GM19240 (cell line): ENCODE measurements around the gene MRPL41.
"Not testable (repeated sequence)": the region's sequence is repeated elsewhere in the genome, so short reads cannot be mapped to it uniquely, and the experiment has no call there.

Experiments
- DNase-seq: peaks from one replicate; pipeline ENCODE4 v3.0.0; 2011; ENCODE audit warnings: low spot score; ENCODE audit not compliant: insufficient read length

Gene MRPL41

GRCh38 chr9:137552022-137552768, 516 bp downstream of the MRPL41 start:
- peak; percentile 52 for DNase-seq

DNA sequence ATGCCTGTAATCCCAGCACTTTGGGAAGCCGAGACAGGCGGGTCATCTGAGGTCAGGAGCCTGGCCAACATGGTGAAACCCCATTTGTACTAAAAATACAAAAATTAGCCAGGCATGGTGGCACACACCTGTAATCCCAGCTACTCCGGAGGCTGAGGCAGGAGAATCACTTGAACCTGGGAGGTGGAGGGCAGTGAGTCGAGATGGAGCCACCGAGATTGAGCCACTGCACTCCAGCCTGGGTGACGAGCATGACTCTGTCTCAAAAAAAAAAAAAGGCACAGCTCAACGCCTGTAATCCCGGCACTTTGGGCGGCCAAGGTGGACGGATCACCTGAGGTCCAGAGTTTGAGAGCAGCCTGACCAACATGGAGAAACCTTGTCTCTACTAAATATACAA, 2.0 kb downstream of the MRPL41 start:
- DNase-seq: not testable (repeated sequence)

DNA sequence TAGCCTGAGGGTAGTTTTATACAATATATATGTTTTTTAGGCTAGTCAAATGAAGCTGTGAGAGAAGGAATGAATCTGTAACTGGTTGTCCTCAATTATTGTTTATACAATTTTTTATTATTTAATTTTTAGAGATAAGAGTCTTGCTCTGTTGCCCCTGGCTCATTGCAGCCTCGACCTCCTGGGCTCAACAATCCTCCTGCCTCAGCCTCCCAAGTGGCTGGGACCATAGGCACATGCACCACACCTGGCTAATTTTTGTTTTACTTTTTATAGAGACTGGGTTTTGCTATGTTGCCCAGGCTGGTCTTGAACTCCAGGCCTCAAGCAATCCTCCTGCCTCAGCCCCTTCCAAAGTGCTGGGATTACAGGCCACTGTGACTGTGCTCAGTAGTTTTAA, 2.7 kb downstream of the MRPL41 start:
- no peak for DNase-seq

DNA sequence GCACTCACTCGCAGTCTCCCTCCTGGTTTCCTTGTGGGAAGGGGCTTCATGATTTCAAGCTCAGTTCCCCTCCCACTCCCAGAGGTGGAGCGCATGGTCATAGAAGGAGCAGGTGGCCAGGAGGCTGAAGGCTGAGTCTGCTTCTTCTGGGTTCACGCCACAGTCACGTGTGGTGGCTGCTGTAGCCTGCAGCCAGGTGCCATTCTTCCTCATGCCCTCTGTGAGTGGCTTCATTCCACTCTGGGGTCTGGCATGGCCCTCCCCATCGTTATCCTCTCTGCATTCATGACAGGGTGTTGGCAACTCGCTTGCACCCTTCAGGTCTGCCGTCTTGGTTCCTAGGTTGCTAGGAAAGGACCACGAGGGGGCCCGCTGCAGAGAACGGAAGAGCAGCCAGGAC, 3.5 kb downstream of the MRPL41 start:
- no peak for DNase-seq

DNA sequence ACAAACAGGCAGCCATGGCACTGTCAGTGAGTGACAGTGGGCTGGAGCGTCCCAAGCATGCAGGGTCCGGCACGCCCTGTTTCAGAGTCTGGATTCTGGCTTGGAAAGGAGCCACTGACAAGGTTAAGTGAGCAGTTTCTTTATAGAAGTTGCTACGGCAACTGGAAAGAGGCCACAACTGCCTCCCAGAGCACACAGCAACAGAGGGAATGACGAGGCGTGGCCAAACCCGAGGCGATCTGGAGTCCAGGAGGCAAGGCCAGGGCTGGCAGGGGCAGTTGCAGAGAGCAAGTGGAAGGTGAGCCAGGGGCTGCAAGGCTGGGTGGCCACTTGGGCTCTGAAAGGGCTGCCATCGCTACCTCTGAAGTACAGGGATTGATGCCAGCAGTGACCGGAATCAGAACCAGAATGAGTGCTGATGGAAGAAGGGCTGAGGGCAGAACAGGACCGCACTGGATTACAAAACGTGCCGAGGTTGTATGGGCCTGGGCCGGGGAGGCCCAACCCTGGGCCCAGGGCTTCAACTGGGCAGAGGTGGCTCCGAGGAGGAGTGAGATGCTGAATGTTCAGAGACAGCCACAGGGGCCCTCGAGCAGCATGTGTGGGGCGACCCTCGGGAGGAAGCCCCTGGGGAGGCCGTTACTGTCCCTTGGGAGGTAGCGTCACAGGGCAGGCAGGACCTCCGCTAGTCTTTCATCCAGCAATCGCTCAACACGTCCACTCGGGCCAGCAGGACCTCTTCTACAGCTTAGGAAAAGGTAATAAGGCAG, 4.6 kb downstream of the MRPL41 start:
- DNase-seq: no peak

- DNase-seq: no peak
Measured at GRCh38 chr9:137558127-137558526, 6.4 kb downstream of the MRPL41 start.

- no peak for DNase-seq
Measured at GRCh38 chr9:137564134-137564533, 12.5 kb downstream of the MRPL41 start.

DNA sequence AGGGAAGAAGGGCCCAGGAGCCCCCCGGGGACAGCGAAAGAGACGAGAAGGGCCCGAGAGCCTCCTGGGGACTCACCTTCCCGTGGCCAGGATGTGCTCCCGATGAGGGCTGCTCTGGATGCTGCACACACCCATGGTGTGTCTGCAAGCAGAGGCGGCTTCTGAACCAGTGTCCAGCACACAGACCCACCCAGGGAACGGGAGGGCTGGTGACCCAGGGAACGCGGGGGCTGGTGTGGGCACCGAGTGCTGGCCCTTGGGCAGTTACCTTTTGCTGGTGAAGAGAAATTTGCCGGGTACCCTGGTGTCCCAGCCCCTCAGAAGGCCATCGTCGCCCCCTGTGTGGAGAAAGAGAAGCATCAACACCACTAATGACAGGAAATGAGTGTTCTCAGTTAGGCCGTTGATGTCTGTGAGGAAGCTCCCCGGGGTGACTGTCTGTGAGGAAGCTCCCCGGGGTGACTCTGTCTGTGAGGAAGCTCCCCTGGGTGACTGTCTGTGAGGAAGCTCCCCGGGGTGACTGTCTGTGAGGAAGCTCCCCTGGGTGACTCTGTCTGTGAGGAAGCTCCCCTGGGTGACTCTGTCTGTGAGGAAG, 13.2 kb downstream of the MRPL41 start:
- DNase-seq: no peak

DNA sequence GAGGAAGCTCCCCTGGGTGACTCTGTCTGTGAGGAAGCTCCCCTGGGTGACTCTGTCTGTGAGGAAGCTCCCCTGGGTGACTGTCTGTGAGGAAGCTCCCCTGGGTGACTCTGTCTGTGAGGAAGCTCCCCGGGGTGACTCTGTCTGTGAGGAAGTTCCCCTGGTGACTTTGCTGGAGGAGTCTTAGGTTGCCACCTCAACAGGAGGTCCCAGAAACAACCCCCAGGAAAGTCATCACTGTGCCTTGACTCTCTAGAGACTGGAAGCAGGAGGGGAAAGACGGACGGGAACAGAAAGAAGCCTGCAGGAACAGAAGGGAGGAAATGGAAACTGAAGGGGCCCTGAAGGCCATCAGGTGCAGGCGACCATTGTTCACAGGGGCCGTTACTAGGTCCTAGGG, 16.8 kb downstream of the MRPL41 start:
- DNase-seq: not testable (repeated sequence)

DNA sequence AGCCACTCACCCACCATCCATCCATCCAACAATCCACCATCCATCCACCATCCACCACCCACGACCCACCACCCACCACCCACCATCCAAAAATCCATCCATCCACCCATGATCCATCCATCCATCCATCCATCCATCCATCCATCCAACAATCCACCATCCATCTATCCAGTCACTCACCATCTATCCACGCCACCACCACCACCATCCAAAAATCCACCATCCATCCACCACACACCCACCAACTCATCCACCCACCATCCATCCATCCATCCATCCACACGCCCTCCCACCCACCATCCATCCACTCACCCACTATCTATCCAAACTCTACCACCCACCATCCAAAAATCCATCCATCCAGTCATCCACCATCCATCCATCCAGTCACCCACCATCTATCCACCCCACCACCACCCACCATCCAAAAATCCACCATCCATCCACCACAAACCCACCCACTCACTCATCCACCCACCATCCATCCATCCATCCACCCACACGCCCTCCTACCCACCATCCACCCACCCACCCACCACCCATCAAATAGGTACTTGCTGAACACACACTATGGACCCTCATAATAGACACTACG, 18.0 kb downstream of the MRPL41 start:
- no peak for DNase-seq

DNA sequence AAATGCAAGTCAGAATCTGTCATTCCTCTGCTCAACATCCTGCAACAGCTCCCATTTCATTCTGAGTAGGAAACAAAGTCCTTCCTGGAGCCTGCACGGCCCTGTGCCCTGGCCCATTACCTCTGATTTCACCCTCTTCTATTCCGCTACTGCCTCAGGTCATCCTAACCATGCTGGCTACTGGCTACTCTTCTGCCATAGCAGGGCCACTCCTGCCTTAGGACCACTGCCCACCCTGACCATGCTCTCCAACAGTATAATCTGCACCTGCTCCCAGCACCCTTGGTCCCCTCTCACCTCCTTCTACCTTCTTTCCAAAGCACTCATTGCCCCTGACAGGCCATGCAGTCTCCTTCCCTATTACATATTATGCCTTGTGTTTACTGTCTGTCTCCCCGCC, 18.9 kb downstream of the MRPL41 start:
- no peak for DNase-seq

DNA sequence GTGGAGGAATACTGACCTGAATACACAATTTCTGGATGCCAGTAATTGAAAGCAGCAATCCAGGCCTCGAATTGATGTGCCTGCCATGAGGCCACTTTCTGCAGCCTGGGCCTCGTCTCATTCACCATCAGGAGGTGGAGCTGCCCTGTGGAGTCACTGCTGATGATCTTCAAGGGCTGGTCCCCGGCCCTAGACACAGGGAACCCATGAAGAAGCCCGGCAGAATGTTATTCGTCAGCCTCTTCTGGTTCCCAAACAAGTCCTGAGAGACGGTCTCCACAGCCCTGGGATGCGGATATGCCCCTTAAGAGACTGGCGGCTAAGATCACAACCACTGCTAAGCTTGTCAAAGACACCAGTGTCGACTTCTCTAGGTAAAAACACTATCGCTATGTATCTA, 22.5 kb downstream of the MRPL41 start:
- no peak for DNase-seq

- no peak for DNase-seq
Measured at GRCh38 chr9:137575364-137575715, 23.7 kb downstream of the MRPL41 start.

DNA sequence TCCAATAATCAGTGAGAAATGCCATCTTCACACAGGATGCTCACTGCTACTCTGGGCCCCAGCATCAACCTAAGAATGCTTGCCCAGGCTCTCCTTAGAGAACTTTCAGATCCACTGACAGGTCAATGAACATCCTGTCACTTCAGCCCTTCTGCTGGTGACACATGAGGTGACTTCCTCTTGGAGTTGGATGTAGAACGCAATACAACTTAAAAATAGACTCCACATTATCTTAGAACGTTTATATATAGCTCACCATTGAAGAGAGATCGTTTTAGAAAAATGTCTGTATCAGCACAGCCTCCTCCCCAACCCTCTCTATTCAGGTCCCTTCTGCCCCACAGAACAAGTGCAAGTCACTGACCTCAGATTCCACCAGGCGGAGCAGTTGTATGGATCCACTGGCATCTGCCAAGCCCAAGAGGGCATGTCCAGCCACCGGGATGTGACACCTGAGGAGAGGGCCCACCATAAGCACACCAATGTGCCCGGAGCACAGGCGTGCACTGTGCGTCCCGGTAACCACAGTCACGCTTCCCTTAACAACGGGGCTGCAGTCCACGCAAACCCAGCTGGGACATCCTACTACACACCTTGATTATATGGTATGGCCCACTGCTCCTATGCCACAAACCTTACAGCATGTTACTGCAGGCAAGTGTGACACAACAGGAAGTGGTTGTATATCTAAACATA, 24.2 kb downstream of the MRPL41 start:
- no peak for DNase-seq

- peak; percentile 99 for DNase-seq
Measured at GRCh38 chr9:137578518-137579258, 27.0 kb downstream of the MRPL41 start, which contains the start of gene DPH7. Gene DPH7 (minus strand): TSS chr9:137578925. CDS start chr9:137578777, 148 bp downstream.

- DNase-seq: no peak
Measured at GRCh38 chr9:137579259-137579604, 27.6 kb downstream of the MRPL41 start.

DNA sequence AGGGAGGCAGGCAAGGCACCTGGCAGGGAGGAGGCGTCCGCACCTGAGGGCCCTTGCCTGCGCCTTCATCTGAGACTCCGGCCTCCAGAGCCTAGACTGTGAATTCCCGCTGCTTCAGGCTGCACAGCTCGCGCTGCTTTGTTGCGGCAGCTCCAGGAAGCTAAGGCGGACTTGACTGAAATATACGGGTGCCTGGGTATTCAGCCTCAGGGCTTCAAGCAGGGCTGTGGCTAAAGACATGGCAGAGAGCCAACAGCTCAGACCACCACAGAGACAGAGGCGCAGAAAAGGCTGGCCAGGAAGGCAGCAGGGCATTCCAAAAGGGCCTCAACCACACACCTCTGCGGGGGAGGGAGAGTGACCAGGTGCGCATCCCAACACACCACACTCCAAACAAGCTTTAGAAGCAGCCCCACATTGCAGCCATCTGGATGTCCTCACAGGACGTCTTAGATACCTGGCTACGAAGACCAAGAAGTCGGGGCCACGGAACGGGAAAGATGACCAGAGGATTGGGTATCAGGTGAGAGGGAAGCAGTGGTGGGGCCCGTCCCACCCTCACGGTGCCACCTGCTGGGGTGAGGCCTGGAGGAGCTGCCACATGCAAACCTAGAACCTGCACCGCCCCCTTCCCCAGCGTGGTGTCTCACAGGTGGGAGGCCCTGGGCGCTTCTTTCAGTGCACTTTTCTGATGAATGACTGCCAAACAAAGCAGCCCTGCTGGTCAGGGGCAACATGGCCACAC, 28.7 kb downstream of the MRPL41 start:
- no peak for DNase-seq

GRCh38 chr9:137580954-137581322, 29.3 kb downstream of the MRPL41 start:
- DNase-seq: no peak

DNA sequence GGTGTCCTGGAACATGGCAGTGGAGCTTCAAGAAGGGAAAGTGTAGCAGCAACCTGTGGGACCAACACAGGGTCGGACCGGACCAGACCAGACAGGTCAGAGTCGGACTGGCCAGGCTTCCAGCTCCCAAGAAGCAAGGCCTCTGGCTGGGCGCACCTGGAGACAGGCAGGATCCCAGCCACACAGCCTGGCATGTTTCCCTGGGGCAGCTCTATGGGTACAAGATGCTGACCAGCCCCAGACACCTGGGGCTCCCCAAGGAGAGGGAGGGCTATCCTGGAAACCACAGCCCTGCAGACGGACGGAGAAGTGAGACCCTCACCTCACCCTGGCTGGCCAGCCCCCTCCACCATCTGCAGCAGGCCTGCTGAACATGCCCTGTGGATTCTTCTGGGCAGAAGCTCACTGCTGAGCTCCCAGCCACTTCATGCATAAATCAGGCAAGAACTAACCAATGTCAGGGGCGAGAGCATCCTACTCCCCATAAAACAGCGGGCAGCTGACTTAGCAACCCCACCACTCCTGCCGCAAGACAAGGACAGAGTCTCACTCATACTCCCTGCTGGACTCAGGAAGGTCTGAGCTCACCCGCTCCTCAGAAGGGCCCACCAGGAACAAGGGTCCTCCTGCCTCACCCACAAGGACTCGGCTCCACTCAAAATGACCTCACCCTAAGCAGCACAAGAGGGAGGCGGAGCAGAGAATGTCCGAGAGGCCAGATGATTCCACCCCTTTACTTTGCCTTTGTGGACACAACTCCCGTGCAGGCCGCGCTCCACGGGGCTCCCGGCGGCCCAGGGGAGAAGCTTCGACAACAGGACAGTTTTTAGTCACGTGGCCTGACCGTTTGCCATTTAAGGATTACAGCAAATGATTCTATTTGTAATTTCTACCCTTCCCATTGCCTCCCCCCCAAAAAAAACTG, 29.9 kb downstream of the MRPL41 start:
- DNase-seq: no peak
